ENCODE results near the gene ARHGAP6. TPM values are rescaled to one million over a fixed set of nuclear protein-coding genes. Genes with fewer than 3 reads are reported as not detected.

The ARHGAP6 gene
- total RNA-seq, 6 experiments from 2014 or later: 0.38 to 1.2 (median 0.78) TPM

DNA sequence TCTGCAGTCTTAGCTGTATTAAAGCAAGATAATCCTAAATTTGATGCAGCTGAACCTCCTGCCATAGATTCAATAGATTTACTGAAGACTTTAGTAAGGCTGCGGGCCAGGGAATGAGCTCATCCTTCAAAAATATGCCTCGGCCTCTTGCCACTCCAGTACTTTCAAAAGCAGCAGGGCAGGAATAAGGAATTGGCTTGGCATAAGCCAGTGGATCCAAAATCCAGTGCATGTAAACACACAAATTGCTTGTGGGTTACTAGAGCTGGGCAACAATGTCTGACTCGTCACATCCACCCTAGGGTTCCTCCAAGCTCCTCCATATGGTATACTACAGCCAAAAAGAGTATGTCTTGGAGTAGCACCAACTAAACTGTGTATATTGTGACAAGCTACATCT is 207.6 kb downstream of the ARHGAP6 start:
- DNase-seq (no peak), ATAC-seq (no peak)
- Histone ChIP-seq H3K27me3 (no peaks in the 10 kb centered on the region), H3K9me3 (no peaks in the 10 kb centered on the region), H3K36me3 (no peaks in the 10 kb centered on the region), H3K27ac (no peak overlapping the region), H3K4me1 (no peaks in the 10 kb centered on the region), H3K4me3 (no peak overlapping the region)
- WGBS (ENCODE audit: insufficient coverage, low coverage, low lambda C conversion rate, missing lambda C conversion rate): no CpG with 5 or more reads among the region's 3 CpGs
- TF ChIP-seq, protein P1, sequence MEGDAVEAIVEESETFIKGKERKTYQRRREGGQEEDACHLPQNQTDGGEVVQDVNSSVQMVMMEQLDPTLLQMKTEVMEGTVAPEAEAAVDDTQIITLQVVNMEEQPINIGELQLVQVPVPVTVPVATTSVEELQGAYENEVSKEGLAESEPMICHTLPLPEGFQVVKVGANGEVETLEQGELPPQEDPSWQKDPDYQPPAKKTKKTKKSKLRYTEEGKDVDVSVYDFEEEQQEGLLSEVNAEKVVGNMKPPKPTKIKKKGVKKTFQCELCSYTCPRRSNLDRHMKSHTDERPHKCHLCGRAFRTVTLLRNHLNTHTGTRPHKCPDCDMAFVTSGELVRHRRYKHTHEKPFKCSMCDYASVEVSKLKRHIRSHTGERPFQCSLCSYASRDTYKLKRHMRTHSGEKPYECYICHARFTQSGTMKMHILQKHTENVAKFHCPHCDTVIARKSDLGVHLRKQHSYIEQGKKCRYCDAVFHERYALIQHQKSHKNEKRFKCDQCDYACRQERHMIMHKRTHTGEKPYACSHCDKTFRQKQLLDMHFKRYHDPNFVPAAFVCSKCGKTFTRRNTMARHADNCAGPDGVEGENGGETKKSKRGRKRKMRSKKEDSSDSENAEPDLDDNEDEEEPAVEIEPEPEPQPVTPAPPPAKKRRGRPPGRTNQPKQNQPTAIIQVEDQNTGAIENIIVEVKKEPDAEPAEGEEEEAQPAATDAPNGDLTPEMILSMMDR (IDR thresholded peaks at IDR 0.05): no peak
- TF ChIP-seq POLR2A (IDR thresholded peaks at IDR 0.05): no peak
- intact Hi-C loops (cut with DNase I): no loop called here

DNA sequence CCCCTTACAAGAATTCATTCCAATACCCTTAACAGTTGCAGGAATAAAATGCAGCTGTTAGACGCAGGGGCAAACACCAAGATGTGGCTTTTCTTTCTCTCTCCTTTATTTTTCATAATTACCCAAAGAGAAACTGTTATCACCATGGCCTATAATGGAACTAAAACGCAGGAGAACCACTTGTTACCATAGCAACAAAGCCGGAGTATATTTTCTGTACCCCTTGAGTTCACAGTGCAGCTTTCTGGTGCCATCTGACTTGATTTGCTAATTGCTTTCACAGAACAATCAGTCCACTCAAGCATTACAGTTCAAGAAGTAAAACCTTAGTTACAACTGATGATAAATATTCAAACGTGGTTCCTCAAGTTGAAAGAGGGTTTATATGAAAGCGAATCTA is 214.6 kb downstream of the ARHGAP6 start:
- no peak for TF ChIP-seq POLR2A (IDR thresholded peaks at IDR 0.05)
- TF ChIP-seq, protein P1 (IDR thresholded peaks at IDR 0.05): no peak
- intact Hi-C loops (cut with DNase I): no loop called here
- 49% methylated on average over 5 of the region's 5 CpGs for WGBS (ENCODE audit: insufficient coverage, low coverage, low lambda C conversion rate, missing lambda C conversion rate)
- Histone ChIP-seq H3K36me3 (no peaks in the 10 kb centered on the region), H3K4me1 (no peaks in the 10 kb centered on the region), H3K27ac (no peak overlapping the region), H3K27me3 (no peaks in the 10 kb centered on the region), H3K9me3 (no peaks in the 10 kb centered on the region), H3K4me3 (no peak overlapping the region)
- no peak for DNase-seq
- no peak for ATAC-seq

DNA sequence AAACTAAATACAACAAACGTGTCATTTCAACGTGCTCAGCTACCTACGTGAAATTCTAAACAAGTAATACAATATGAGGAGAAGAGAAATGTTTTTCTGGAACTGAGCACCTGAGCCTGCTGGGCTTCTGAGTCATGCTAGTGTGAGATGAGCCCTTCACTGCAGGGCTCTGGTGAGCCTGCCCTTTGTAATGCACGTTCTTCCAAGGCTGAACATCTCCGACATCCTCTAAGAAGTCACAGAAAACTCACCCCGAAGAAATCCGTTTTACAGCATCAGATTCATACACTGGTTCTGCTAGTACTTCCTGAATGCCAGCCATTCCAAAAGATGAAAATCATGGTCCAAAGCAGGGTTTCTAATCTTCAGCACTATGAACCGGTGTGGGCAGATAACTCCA is 215.4 kb downstream of the ARHGAP6 start:
- Histone ChIP-seq H3K36me3 (no peaks in the 10 kb centered on the region), H3K27ac (no peak overlapping the region), H3K9me3 (no peaks in the 10 kb centered on the region), H3K4me3 (no peak overlapping the region), H3K4me1 (no peaks in the 10 kb centered on the region), H3K27me3 (no peaks in the 10 kb centered on the region)
- intact Hi-C loops (cut with DNase I): no loop called here
- DNase-seq (no peak), ATAC-seq (no peak)
- 31% methylated on average over 5 of the region's 8 CpGs for WGBS (ENCODE audit: insufficient coverage, low coverage, low lambda C conversion rate, missing lambda C conversion rate)
- TF ChIP-seq POLR2A (IDR thresholded peaks at IDR 0.05): no peak
- TF ChIP-seq, protein P1 (IDR thresholded peaks at IDR 0.05): no peak

DNA sequence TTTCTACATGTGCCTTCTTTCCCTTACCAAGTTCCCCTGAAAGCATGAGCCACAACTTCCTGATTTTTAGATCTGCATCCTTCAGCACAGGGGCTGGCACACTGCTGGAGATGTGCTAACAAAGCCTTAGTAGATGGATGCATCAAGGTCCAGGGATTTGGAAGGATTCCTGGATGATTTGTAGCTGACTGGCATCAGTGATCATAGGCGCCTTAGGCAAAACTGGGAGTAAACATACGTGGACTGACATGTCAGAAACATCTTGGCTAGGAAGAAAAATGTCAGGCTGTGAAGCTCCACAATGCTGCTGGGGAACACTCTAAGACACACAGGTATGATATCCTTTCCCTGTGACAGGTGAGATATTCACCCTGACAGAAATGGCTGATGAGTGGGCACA is 216.1 kb downstream of the ARHGAP6 start:
- H3K4me1 ChIP-seq: no peaks in the 10 kb centered on the region
- DNase-seq (no peak), ATAC-seq (no peak)
- H3K36me3 ChIP-seq: no peaks in the 10 kb centered on the region
- TF ChIP-seq POLR2A (IDR thresholded peaks at IDR 0.05): no peak
- 71% methylated on average over 2 of the region's 2 CpGs for whole genome bisulfite sequencing (ENCODE audit: insufficient coverage, low coverage, low lambda C conversion rate, missing lambda C conversion rate)
- H3K4me3 ChIP-seq: no peak overlapping the region
- no peaks in the 10 kb centered on the region for H3K27me3 ChIP-seq
- intact Hi-C loops (cut with DNase I): no loop called here
- H3K27ac ChIP-seq: no peak overlapping the region
- H3K9me3 ChIP-seq: no peaks in the 10 kb centered on the region

DNA sequence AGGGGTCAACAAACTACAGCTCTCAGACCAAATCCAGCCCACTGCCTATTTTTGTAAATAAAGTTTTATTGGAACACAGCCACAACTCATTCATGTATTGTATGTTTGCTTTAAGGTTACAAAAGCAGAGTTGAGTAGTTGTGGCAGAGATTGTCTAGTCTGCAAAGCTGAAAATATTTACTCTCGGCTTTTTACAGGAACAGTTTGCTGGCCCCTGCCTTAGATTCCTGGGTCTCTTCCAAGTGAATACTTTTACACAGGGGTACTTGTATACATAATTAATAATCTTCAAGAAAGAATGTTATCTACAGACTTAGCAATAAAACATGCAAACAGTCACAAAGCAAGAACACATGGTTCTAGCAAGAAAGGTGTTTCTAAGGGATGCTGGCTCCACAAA is 218.3 kb downstream of the ARHGAP6 start:
- DNase-seq (no peak), ATAC-seq (no peak)
- TF ChIP-seq, protein P1 (IDR thresholded peaks at IDR 0.05): no peak
- no peak for TF ChIP-seq POLR2A (IDR thresholded peaks at IDR 0.05)
- Histone ChIP-seq H3K27ac (no peak overlapping the region), H3K36me3 (no peaks in the 10 kb centered on the region), H3K4me1 (no peaks in the 10 kb centered on the region), H3K4me3 (no peak overlapping the region), H3K27me3 (no peaks in the 10 kb centered on the region), H3K9me3 (no peaks in the 10 kb centered on the region)
- intact Hi-C loops (cut with DNase I): no loop called here
- WGBS (ENCODE audit: insufficient coverage, low coverage, low lambda C conversion rate, missing lambda C conversion rate): 60% methylated on average over 1 of the region's 1 CpG
